ENCODE results near the gene MDFIC. TPM values are rescaled to one million over a fixed set of nuclear protein-coding genes. Genes with fewer than 3 reads are reported as not detected.

The MDFIC gene
- total and polyA plus RNA-seq, 10 donors: 22.1 to 97.3 (median 50.8) TPM

GRCh38 chr7:114989531-114989930 lies 67.6 kb downstream of the MDFIC start:
- Histone ChIP-seq H3K27me3 (replicated peaks in 1 of 7) (no peaks in the 10 kb centered on the region), H3K9me3 (peaks cover 0 to 9% (median 5%) of the 10 kb centered on the region in 8 donors), H3K4me3 (no peak overlapping the region), H3K36me3 (peaks cover 0 to 21% (median 2%) of the 10 kb centered on the region in 6 donors), H3K27ac (peak overlapping the region in 3 of 8 donors; percentile 45 to 76 (median 61)), H3K4me1 (peaks cover 0 to 29% (median 9%) of the 10 kb centered on the region in 6 donors)
- 82 to 94% (median 92%) methylated on average over 5 of the region's 5 CpGs for whole genome bisulfite sequencing, 5 donors
- DNase-seq: no peak
- no peak for TF ChIP-seq POLR2A (IDR thresholded peaks at IDR 0.05)
- no peak for TF ChIP-seq CTCF (IDR thresholded peaks at IDR 0.05 in 8 of 11, conservative IDR thresholded peaks at IDR 0.05 in 3 of 11)
- TF ChIP-seq POLR2AphosphoS5 (IDR thresholded peaks at IDR 0.05): no peak
- intact Hi-C loops (cut with DNase I; ENCODE audit: low total_unique reads): no loop called here

- Histone ChIP-seq H3K27me3 (replicated peaks in 1 of 7) (no peaks in the 10 kb centered on the region), H3K9me3 (no peaks in the 10 kb centered on the region), H3K4me3 (no peak overlapping the region), H3K4me1 (peaks cover 0 to 10% (median 2%) of the 10 kb centered on the region in 6 donors), H3K27ac (no peak overlapping the region), H3K36me3 (peaks cover 0 to 17% (median 5%) of the 10 kb centered on the region in 6 donors)
- TF ChIP-seq POLR2A (IDR thresholded peaks at IDR 0.05): no peak
- no peak for TF ChIP-seq CTCF (IDR thresholded peaks at IDR 0.05 in 8 of 11, conservative IDR thresholded peaks at IDR 0.05 in 3 of 11)
- no peak for TF ChIP-seq POLR2AphosphoS5 (IDR thresholded peaks at IDR 0.05)
- WGBS, 5 donors: 88 to 94% (median 89%) methylated on average over 6 of the region's 6 CpGs
- no peak for DNase-seq
- intact Hi-C loops (cut with DNase I; ENCODE audit: low total_unique reads): no loop called here
Measured at GRCh38 chr7:114997487-114998404, 75.9 kb downstream of the MDFIC start.

- peaks cover 8 to 33% (median 19%) of the 10 kb centered on the region in 6 donors for H3K4me1 ChIP-seq
- no peaks in the 10 kb centered on the region for H3K9me3 ChIP-seq
- no peak for TF ChIP-seq POLR2A (IDR thresholded peaks at IDR 0.05)
- no peak for TF ChIP-seq POLR2AphosphoS5 (IDR thresholded peaks at IDR 0.05)
- TF ChIP-seq CTCF (IDR thresholded peaks at IDR 0.05 in 8 of 11, conservative IDR thresholded peaks at IDR 0.05 in 3 of 11): no peak
- H3K36me3 ChIP-seq: peaks cover 0 to 5% (median 0%) of the 10 kb centered on the region in 6 donors
- WGBS, 5 donors: 92 to 97% (median 94%) methylated on average over 5 of the region's 5 CpGs
- H3K27me3 ChIP-seq (replicated peaks in 1 of 7): no peaks in the 10 kb centered on the region
- no peak for DNase-seq
- intact Hi-C loops (cut with DNase I; ENCODE audit: low total_unique reads): no loop called here
- H3K27ac ChIP-seq: no peak overlapping the region
- H3K4me3 ChIP-seq: no peak overlapping the region
Measured at GRCh38 chr7:115004121-115004520, 82.2 kb downstream of the MDFIC start.

GRCh38 chr7:115005251-115005650 lies 83.4 kb downstream of the MDFIC start:
- H3K4me1 ChIP-seq: peaks cover 20 to 45% (median 30%) of the 10 kb centered on the region in 6 donors
- no peak overlapping the region for H3K4me3 ChIP-seq
- intact Hi-C loops (cut with DNase I; ENCODE audit: low total_unique reads): no loop called here
- DNase-seq: no peak
- 87 to 100% (median 97%) methylated on average over 2 of the region's 2 CpGs for WGBS, 5 donors
- peak overlapping the region in 1 of 8 donors; percentile 5 for H3K27ac ChIP-seq
- peaks cover 0 to 5% (median 0%) of the 10 kb centered on the region in 6 donors for H3K36me3 ChIP-seq
- TF ChIP-seq POLR2AphosphoS5 (IDR thresholded peaks at IDR 0.05): no peak
- TF ChIP-seq CTCF (IDR thresholded peaks at IDR 0.05 in 8 of 11, conservative IDR thresholded peaks at IDR 0.05 in 3 of 11): no peak
- no peak for TF ChIP-seq POLR2A (IDR thresholded peaks at IDR 0.05)
- no peaks in the 10 kb centered on the region for H3K9me3 ChIP-seq
- no peaks in the 10 kb centered on the region for H3K27me3 ChIP-seq (replicated peaks in 1 of 7)
